HG03558 (cell line): ENCODE measurements around the gene MYBPH.

ENCODE experiments used
- ATAC-seq: cut with Tn5 transposase; IDR thresholded peaks from one replicate; pipeline ENCODE4 v1.9.1; 2021; ENCODE audit warnings: moderate number of reproducible peaks; ENCODE audit not compliant: unreplicated experiment; ENCODE audit errors: extremely low read depth

MYBPH gene

GRCh38 chr1:203168991-203169390 is 6.6 kb downstream of the MYBPH start:
- ATAC-seq = no peak

GRCh38 chr1:203168256-203168786 is 7.3 kb downstream of the MYBPH start:
- ATAC-seq = no peak

GRCh38 chr1:203167913-203168200 is 7.8 kb downstream of the MYBPH start:
- no peak for ATAC-seq

GRCh38 chr1:203167026-203167912 is 8.4 kb downstream of the MYBPH start:
- no peak for ATAC-seq

GRCh38 chr1:203166192-203166940 is 9.3 kb downstream of the MYBPH start:
- ATAC-seq = no peak

GRCh38 chr1:203165800-203166161 is 9.8 kb downstream of the MYBPH start:
- no peak for ATAC-seq

- no peak for ATAC-seq
Measured at GRCh38 chr1:203165101-203165799, 10.4 kb downstream of the MYBPH start.

GRCh38 chr1:203163891-203164635 is 11.6 kb downstream of the MYBPH start:
- ATAC-seq = no peak

GRCh38 chr1:203162403-203162802 is 13.2 kb downstream of the MYBPH start:
- ATAC-seq = no peak

- no peak for ATAC-seq
Measured at GRCh38 chr1:203161703-203162102, 13.9 kb downstream of the MYBPH start.

GRCh38 chr1:203161175-203161574 is 14.5 kb downstream of the MYBPH start:
- no peak for ATAC-seq

- no peak for ATAC-seq
Measured at GRCh38 chr1:203159844-203160243, 15.8 kb downstream of the MYBPH start.

- ATAC-seq = no peak
Measured at GRCh38 chr1:203158960-203159665, 16.5 kb downstream of the MYBPH start.

GRCh38 chr1:203158423-203158822 is 17.2 kb downstream of the MYBPH start:
- ATAC-seq = no peak

GRCh38 chr1:203156280-203156679 is 19.3 kb downstream of the MYBPH start:
- ATAC-seq = no peak

GRCh38 chr1:203153989-203154821 is 21.4 kb downstream of the MYBPH start:
- ATAC-seq = no peak

GRCh38 chr1:203153051-203153988 is 22.3 kb downstream of the MYBPH start:
- ATAC-seq = no peak
